Stimulated activated CD8-positive, alpha-beta memory T cell treated with anti-CD3 and anti-CD28 coated beads, Interleukin-4, amount 100 ng/mL, for 4 hours (primary cell): ENCODE data around the gene VASH2.
"Not testable (repeated sequence)": the region's sequence is repeated elsewhere in the genome, so short reads cannot be mapped to it uniquely, and the experiment has no call there.

ENCODE experiments used
- DNase-seq, 2 donors: peaks; one replicate each; pipeline ENCODE4 v3.0.0-alpha.2; 2020; ENCODE audit warnings: low read depth in 2 of 2, low spot score in 1 of 2

VASH2 gene

DNA sequence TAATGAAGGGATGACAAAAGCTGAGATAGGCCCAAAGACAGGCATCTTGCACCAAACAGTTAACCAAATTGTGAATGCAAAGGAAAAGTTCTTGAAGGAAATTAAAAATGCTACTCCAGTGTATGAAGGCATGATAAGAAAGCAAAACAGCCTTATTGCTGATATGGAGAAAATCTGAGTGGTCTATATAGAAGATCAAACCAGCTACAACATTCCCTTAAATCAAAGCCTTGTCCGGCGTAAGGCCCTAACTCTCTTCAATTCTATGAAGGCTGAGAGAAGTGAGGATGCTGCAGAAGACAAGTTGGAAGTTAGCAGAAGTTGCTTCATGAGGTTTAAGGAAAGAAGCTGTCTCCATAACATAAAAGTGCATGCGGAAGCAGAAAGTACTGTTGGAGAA, 69.7 kb downstream of the VASH2 start:
- DNase-seq: no peak

GRCh38 chr1:213027024-213027423, 76.7 kb downstream of the VASH2 start:
- DNase-seq: not testable (repeated sequence)

GRCh38 chr1:213032651-213033050, 82.3 kb downstream of the VASH2 start:
- DNase-seq: no peak

DNA sequence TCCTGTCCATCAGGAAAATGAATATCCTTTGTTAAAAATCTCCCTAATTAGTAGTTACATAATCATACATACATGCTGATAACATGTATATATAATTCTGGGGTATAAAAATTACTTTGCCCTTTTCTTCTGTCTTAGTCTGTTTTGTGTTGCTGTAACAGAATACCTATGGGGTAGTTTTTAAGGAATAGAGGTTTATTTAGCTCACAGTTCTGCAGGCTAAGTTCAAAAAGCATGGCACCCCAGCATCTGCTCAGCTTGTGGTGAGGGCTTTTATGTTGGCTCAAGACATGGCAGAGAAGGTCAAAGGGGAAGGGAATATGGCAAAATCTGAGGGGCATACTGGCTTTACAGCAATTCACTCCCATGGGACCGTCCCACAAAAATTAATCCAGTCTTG, 84.4 kb downstream of the VASH2 start:
- DNase-seq: no peak

DNA sequence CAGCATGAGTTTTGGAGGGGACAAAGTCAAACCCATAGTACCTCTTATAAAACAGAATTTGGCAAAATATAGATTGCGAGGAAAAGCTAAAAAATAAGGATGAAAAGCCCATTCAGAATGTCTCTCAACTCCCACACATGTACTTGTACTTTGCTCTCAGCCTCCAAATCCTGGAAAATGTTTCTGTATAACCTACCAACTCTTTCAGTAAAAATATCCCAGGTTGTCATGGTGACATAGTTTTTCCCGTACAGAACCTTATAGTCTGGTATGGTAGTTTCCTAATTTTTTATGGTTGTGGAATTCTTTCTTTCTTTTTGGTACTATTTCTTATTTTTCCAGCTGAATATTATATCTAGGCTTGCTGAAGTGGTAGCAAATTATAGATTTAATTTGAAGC, 85.2 kb downstream of the VASH2 start:
- DNase-seq: no peak
